ENCODE results near the gene ERBB4. TPM values are rescaled to one million over a fixed set of nuclear protein-coding genes. Genes with fewer than 3 reads are reported as not detected.

Gene ERBB4
- total RNA-seq, 1 donor from 2014 or later, result 22.6 TPM

DNA sequence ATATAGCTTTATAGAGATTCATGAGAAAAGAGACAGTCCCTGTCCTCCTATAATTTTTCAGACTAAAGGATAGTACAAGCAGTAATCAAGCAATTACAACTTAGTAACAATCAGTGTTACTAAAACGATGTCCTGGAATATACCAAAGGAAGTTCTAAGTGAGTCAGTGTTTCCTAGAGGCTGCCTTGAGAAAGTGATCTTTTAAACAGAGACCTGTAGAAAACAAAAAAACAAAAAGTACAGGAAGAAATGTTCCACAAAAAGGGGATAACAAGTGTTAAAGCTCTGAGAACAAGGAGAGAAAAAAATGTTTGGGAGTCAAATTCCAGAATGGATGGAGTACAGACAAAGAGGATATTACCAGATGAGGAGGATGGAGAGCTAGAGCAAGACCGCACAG, 556.4 kb downstream of the ERBB4 start:
- H3K27me3 ChIP-seq, result no peaks in the 10 kb centered on the region
- no peak for ATAC-seq
- H3K4me1 ChIP-seq, result no peaks in the 10 kb centered on the region
- no peaks in the 10 kb centered on the region for H3K36me3 ChIP-seq
- no peak overlapping the region for H3K27ac ChIP-seq
- TF ChIP-seq, protein P1, sequence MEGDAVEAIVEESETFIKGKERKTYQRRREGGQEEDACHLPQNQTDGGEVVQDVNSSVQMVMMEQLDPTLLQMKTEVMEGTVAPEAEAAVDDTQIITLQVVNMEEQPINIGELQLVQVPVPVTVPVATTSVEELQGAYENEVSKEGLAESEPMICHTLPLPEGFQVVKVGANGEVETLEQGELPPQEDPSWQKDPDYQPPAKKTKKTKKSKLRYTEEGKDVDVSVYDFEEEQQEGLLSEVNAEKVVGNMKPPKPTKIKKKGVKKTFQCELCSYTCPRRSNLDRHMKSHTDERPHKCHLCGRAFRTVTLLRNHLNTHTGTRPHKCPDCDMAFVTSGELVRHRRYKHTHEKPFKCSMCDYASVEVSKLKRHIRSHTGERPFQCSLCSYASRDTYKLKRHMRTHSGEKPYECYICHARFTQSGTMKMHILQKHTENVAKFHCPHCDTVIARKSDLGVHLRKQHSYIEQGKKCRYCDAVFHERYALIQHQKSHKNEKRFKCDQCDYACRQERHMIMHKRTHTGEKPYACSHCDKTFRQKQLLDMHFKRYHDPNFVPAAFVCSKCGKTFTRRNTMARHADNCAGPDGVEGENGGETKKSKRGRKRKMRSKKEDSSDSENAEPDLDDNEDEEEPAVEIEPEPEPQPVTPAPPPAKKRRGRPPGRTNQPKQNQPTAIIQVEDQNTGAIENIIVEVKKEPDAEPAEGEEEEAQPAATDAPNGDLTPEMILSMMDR (IDR thresholded peaks at IDR 0.05), result no peak
- H3K4me3 ChIP-seq, result no peak overlapping the region
- H3K9me3 ChIP-seq, result no peaks in the 10 kb centered on the region
- DNase-seq, result no peak
- intact Hi-C loops (cut with DNase I), result no loop called here

DNA sequence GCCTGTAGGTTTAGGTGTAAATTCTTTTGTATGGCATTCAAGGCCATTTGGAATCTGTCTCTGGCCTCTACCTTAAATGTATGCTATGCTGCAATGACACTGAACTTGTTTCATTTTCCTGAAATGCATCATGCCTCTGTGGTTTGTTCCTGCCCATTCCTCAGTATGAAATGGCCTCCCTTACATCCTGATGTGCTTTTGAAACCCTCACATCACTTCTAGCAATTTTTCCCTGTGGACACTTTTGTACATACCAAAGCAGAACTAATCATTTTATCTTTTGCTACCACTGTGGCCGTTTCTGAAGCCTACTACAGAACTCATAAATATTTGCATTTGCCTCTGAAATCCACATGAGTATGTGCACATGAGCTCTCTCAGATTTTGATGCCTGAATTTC, 557.2 kb downstream of the ERBB4 start:
- intact Hi-C loops (cut with DNase I), result no loop called here
- TF ChIP-seq, protein P1 (IDR thresholded peaks at IDR 0.05), result no peak
- H3K36me3 ChIP-seq, result no peaks in the 10 kb centered on the region
- H3K27me3 ChIP-seq, result no peaks in the 10 kb centered on the region
- H3K9me3 ChIP-seq, result no peaks in the 10 kb centered on the region
- no peak overlapping the region for H3K27ac ChIP-seq
- H3K4me1 ChIP-seq, result no peaks in the 10 kb centered on the region
- DNase-seq, result no peak
- H3K4me3 ChIP-seq, result no peak overlapping the region
- ATAC-seq, result no peak

DNA sequence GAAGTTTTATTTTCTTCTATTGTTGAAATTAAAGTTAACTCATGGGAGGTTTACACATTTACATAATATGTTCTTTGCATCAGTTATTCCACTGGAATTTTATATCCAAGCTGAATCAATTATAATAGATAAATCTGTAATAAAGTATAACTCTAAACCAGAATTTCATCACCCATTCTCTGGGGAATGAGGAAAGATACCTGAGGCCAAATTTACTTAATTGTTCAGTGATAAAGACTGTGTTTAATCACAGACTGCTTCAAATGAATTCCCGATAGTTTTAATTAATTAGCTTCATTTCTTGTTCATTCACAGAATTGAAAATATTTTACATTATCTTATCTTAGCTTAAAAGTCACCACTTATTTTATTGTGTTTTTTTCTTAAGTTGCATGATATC, 562.5 kb downstream of the ERBB4 start:
- no peaks in the 10 kb centered on the region for H3K36me3 ChIP-seq
- H3K4me1 ChIP-seq, result no peaks in the 10 kb centered on the region
- DNase-seq (no peak), ATAC-seq (no peak)
- H3K9me3 ChIP-seq, result no peaks in the 10 kb centered on the region
- H3K27ac ChIP-seq, result no peak overlapping the region
- TF ChIP-seq, protein P1 (IDR thresholded peaks at IDR 0.05), result no peak
- intact Hi-C loops (cut with DNase I), result no loop called here
- no peak overlapping the region for H3K4me3 ChIP-seq
- no peaks in the 10 kb centered on the region for H3K27me3 ChIP-seq

DNA sequence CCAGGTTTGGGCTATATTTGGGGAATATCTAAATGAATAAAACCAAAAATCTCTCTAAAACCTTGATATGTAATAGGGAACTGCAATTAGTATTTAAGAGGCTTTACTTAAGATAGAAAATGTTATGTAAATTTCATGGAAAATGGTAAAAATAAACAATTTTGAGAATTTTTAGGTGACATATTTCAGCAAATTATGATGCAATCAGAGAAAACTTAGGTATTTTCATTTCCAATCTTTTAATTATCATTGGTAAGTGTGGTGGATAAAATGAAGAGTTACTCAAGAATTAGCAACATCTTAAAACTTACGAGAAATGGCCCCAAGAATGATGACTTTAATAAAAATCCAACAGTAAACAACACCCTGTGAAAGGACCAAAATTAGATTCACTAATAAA, 571.4 kb downstream of the ERBB4 start:
- DNase-seq, result no peak
- Histone ChIP-seq H3K4me1 (no peaks in the 10 kb centered on the region), H3K27me3 (no peaks in the 10 kb centered on the region), H3K9me3 (no peaks in the 10 kb centered on the region), H3K27ac (no peak overlapping the region), H3K4me3 (no peak overlapping the region), H3K36me3 (no peaks in the 10 kb centered on the region)
- TF ChIP-seq, protein P1 (IDR thresholded peaks at IDR 0.05), result no peak
- intact Hi-C loops (cut with DNase I), result no loop called here
- no peak for ATAC-seq

DNA sequence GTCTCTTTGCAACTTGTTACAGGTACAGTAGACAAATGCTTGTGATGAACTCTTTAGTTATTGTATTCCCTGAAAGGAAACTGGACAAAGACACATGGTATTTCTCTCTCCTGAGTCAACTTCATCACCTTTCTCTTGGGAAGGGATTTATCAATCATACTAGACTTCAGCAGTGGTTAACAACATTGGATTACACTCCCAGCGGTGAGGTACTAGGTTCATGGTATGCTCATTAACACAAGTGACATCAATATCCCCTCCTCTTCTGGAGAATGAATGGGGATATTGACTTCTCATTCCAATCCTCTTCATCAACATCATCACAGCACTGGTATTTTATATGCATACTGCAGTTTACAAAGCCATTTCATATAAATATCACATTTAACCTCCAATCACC, 574.6 kb downstream of the ERBB4 start:
- intact Hi-C loops (cut with DNase I), result no loop called here
- ATAC-seq, result no peak
- Histone ChIP-seq H3K4me3 (no peak overlapping the region), H3K27ac (no peak overlapping the region), H3K36me3 (no peaks in the 10 kb centered on the region), H3K27me3 (no peaks in the 10 kb centered on the region), H3K4me1 (no peaks in the 10 kb centered on the region), H3K9me3 (no peaks in the 10 kb centered on the region)
- no peak for DNase-seq
- TF ChIP-seq, protein P1 (IDR thresholded peaks at IDR 0.05), result no peak

DNA sequence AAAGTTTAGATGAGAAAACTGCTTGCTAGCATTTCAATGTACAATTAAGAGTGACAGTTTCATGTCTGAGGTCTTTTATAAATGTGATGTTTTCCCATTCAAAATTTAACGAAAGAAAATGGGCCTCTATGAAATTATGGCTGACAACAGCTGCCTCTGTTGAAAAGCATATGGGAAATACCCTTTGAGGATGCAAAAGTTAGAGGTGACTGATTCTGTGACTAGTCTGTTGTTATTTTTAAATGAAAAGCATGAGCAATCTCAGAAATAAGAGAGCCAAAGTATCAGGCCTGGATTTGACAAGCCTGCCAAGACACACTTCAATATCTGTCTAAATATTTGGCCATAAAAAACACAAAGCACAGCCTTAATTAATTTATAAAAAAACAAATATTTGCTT, 580.8 kb downstream of the ERBB4 start:
- ATAC-seq (no peak), DNase-seq (no peak)
- H3K27ac ChIP-seq, result no peak overlapping the region
- H3K4me1 ChIP-seq, result no peaks in the 10 kb centered on the region
- no peaks in the 10 kb centered on the region for H3K36me3 ChIP-seq
- no peak overlapping the region for H3K4me3 ChIP-seq
- intact Hi-C loops (cut with DNase I), result no loop called here
- H3K27me3 ChIP-seq, result no peaks in the 10 kb centered on the region
- TF ChIP-seq, protein P1 (IDR thresholded peaks at IDR 0.05), result no peak
- no peaks in the 10 kb centered on the region for H3K9me3 ChIP-seq

Data from upper lobe of right lung (tissue), 1 donor.